SK-N-SH treated with all-trans-retinoic acid at 6 μM for 48 hours (cell line): ENCODE measurements around the gene CD207.

Experiments used
- ATAC-seq: fragments of 200-7000 bp; cut with Tn5 transposase; 3 replicates; pipeline ENCODE4 v1.9.1; 2020; ENCODE audit warnings: mild to moderate bottlenecking, moderate library complexity
- ARNTL ChIP-seq: fragments of 450-650 bp; formaldehyde crosslinking; IDR thresholded peaks from 2 replicates; pipeline ENCODE4 v1.5.0; 2020; ENCODE audit warnings: low read depth, mild to moderate bottlenecking, moderate library complexity, borderline replicate concordance
- BACH2 ChIP-seq: fragments of 250-450 bp; sonication (Bioruptor Pico); IDR thresholded peaks from 2 replicates; pipeline ENCODE4 v1.9.0; 2021; ENCODE audit warnings: mild to moderate bottlenecking, borderline replicate concordance
- CSDC2 ChIP-seq: fragments of 250-450 bp; sonication (Bioruptor Pico); IDR thresholded peaks from 2 replicates; pipeline ENCODE4 v1.5.0; 2020; ENCODE audit warnings: mild to moderate bottlenecking, moderate library complexity
- ESRRG ChIP-seq: fragments of 250-450 bp; sonication (Bioruptor Pico); IDR thresholded peaks from 2 replicates; pipeline ENCODE4 v1.6.1; 2021; ENCODE audit warnings: mild to moderate bottlenecking
- GLIS3 ChIP-seq: fragments of 250-450 bp; sonication (Bioruptor Pico); IDR thresholded peaks from 2 replicates; pipeline ENCODE4 v1.5.0; 2020; ENCODE audit warnings: mild to moderate bottlenecking, moderate library complexity
- ISL1 ChIP-seq: fragments of 250-450 bp; sonication (Bioruptor Pico); IDR thresholded peaks from 2 replicates; pipeline ENCODE4 v2.1.2; 2022; ENCODE audit warnings: mild to moderate bottlenecking, moderate library complexity
- OSR1 ChIP-seq: fragments of 250-450 bp; sonication (Bioruptor Pico); IDR thresholded peaks from 2 replicates; pipeline ENCODE4 v1.8.0; 2022; ENCODE audit warnings: moderate library complexity, mild to moderate bottlenecking, inconsistent platforms
- PPARA ChIP-seq: fragments of 250-450 bp; sonication (Bioruptor Pico); IDR thresholded peaks from 2 replicates; pipeline ENCODE4 v1.5.0; 2020; ENCODE audit warnings: mild to moderate bottlenecking, borderline replicate concordance
- RARB ChIP-seq: fragments of 250-450 bp; sonication (Bioruptor Pico); IDR thresholded peaks from 2 replicates; pipeline ENCODE4 v1.8.0; 2021; ENCODE audit warnings: mild to moderate bottlenecking, moderate library complexity
- SNAI2 ChIP-seq: fragments of 250-450 bp; sonication (Bioruptor Pico); IDR thresholded peaks from 2 replicates; pipeline ENCODE4 v1.5.0; 2020; ENCODE audit warnings: mild to moderate bottlenecking, moderate library complexity
- TCF4 ChIP-seq: fragments of 250-450 bp; sonication (Bioruptor Pico); IDR thresholded peaks from 2 replicates; pipeline ENCODE4 v1.8.0; 2021; ENCODE audit warnings: mild to moderate bottlenecking, moderate library complexity, borderline replicate concordance
- TOX ChIP-seq: fragments of 250-450 bp; sonication (Bioruptor Pico); IDR thresholded peaks from 2 replicates; pipeline ENCODE4 v1.8.0; 2021; ENCODE audit warnings: mild to moderate bottlenecking, moderate library complexity, borderline replicate concordance
- ZFP3 ChIP-seq: fragments of 250-450 bp; sonication (Bioruptor Pico); IDR thresholded peaks from 2 replicates; pipeline ENCODE4 v1.5.0; 2020; ENCODE audit warnings: mild to moderate bottlenecking, moderate library complexity
- ZFP30 ChIP-seq: fragments of 450-650 bp; formaldehyde crosslinking; IDR thresholded peaks from 2 replicates; pipeline ENCODE4 v1.5.0; 2022; ENCODE audit warnings: mild to moderate bottlenecking, moderate library complexity
- ZNF565 ChIP-seq: fragments of 450-650 bp; formaldehyde crosslinking; conservative IDR thresholded peaks from 2 replicates; pipeline ENCODE4 v1.5.0; 2020; ENCODE audit warnings: low read depth, mild to moderate bottlenecking, moderate library complexity
- ZNF70 ChIP-seq: fragments of 450-650 bp; formaldehyde crosslinking; IDR thresholded peaks from 2 replicates; pipeline ENCODE4 v1.5.0; 2020; ENCODE audit warnings: mild to moderate bottlenecking, moderate library complexity
- TF ChIP-seq, protein P1 (sequence below): fragments of 250-450 bp; sonication (Bioruptor Pico); IDR thresholded peaks from 2 replicates; pipeline ENCODE4 v1.5.1; 2021; ENCODE audit warnings: mild to moderate bottlenecking, moderate library complexity
- TF ChIP-seq, protein P2 (sequence below): fragments of 250-450 bp; sonication (Bioruptor Pico); IDR thresholded peaks from 2 replicates; pipeline ENCODE4 v1.5.1; 2020; ENCODE audit warnings: low read depth, mild to moderate bottlenecking, moderate library complexity
- TF ChIP-seq, protein P3 (sequence below): fragments of 250-450 bp; sonication (Bioruptor Pico); IDR thresholded peaks from 2 replicates; pipeline ENCODE4 v1.5.0; 2020; ENCODE audit warnings: mild to moderate bottlenecking, moderate library complexity
- TF ChIP-seq, protein P4 (sequence below): fragments of 250-450 bp; sonication (Bioruptor Pico); IDR thresholded peaks from 2 replicates; pipeline ENCODE4 v1.8.0; 2021; ENCODE audit warnings: low read depth, mild to moderate bottlenecking, moderate library complexity, borderline replicate concordance

CD207 gene

DNA sequence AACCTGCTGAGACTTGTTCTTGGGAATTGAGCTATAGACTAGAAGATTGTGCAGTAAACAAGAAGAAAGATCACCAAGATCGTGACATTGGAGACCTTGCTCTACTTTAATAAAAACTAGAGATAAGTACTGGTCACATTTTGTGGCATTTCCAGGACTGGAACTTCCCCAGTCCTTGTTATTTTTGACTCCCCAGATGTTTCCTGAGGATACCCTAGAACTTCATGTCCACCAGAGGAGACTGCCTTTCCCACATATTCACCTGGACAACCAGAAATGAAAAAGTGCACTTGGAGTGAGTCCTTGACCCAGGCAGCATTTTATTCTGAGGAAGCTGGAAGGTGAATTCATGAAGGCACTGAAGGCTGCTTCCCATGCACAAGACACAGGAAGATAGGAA is 5.7 kb downstream of the CD207 start (continued):
- TF ChIP-seq, protein P1, sequence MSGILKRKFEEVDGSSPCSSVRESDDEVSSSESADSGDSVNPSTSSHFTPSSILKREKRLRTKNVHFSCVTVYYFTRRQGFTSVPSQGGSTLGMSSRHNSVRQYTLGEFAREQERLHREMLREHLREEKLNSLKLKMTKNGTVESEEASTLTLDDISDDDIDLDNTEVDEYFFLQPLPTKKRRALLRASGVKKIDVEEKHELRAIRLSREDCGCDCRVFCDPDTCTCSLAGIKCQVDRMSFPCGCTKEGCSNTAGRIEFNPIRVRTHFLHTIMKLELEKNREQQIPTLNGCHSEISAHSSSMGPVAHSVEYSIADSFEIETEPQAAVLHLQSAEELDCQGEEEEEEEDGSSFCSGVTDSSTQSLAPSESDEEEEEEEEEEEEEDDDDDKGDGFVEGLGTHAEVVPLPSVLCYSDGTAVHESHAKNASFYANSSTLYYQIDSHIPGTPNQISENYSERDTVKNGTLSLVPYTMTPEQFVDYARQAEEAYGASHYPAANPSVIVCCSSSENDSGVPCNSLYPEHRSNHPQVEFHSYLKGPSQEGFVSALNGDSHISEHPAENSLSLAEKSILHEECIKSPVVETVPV (CRISPR knock-in tag), result no peak
- TF ChIP-seq RARB, result no peak
- TF ChIP-seq TCF4 (CRISPR knock-in tag), result no peak
- no peak for TF ChIP-seq ESRRG (CRISPR knock-in tag)
- TF ChIP-seq ARNTL (CRISPR knock-in tag), result no peak

DNA sequence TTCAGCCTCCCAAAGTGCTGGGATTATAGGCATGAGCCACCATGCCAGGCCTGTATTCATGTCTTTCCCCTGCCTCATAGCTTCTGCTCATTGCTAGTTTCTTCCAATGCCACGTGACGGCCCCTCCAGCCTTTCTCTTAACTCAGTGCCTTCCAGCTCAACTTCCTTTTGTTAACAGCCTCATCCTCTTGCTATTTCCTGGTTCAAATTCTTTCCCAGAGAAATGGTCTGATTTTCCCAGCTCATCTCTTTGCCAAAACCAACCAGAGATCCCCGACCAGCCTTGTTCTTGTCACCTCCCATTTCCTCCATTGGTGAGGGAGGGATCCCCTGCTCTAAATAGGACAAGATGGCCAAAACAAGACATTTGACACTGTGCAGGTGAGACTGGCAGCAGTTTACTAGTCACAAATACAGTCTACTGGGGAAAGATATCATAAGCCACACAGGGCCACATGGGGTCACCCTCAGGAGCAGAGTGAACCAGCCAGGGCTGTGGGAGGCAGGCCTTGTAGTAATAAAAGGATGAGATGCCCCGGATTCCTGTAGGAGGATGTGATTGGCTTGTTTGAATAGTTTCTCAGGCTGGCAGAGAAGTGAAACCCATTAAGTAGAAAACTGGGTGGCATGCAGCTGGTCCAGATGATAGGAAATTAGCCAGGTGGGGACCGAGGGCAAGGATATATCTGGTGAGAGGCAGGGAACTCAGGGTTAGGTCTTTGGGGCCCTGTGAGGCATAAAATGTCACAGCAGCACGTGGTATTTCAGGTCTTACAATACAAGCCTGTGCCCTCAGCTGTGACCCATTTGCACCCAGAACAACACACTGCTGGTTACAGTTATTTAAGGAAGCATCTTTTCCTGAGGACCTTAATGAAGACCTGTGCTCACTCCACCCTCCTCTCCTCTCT is 6.4 kb downstream of the CD207 start:
- TF ChIP-seq, protein P2, sequence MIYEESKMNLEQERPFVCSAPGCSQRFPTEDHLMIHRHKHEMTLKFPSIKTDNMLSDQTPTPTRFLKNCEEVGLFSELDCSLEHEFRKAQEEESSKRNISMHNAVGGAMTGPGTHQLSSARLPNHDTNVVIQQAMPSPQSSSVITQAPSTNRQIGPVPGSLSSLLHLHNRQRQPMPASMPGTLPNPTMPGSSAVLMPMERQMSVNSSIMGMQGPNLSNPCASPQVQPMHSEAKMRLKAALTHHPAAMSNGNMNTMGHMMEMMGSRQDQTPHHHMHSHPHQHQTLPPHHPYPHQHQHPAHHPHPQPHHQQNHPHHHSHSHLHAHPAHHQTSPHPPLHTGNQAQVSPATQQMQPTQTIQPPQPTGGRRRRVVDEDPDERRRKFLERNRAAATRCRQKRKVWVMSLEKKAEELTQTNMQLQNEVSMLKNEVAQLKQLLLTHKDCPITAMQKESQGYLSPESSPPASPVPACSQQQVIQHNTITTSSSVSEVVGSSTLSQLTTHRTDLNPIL (CRISPR knock-in tag), result no peak
- TF ChIP-seq ZFP3 (CRISPR knock-in tag), result no peak
- no peak for TF ChIP-seq CSDC2 (CRISPR knock-in tag)
- TF ChIP-seq SNAI2, result no peak
- no peak for ATAC-seq

DNA sequence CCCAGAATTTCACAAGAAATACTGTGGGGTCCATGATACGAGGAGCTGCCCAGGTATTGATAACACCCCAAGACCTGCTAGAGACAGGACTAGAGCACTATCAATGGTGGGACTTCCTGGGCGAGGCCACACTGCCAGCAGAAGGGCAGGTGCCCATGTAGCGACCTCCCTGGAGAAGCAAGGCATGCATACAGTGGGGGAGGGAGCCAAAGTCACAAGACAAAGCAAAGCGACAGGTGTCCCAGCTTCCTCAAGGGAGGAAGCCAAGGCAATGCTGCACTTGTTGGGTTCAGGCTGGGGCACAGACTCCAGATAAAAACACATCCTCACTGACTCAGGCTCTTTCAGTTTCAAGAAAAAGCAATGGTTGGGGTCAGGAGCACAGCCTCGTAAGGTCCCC is 7.5 kb downstream of the CD207 start:
- ATAC-seq, result no peak
- TF ChIP-seq BACH2 (CRISPR knock-in tag), result no peak
- no peak for TF ChIP-seq ZNF70 (CRISPR knock-in tag)
- TF ChIP-seq TCF4 (CRISPR knock-in tag), result no peak
- TF ChIP-seq TOX (CRISPR knock-in tag), result no peak

DNA sequence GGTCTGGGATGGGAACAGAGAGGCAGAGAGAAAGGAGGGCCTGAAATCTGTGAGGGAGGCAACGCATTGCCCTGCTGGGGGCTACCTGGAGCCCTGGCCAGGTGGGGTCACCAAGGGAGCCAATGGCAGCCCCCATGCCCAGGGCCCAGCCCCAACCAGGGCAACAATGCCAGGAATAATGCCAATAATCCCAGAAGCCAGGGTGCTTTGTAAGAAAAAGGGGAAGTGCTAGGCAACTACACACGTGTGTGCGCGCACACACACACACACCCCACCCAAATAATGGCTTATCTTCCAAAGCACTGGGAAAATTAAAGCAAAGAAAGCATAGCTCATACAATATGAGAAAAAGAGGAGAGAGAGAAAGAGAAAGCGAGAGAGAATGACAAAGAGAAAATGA is 8.2 kb downstream of the CD207 start:
- no peak for ATAC-seq

More for the DNA sequence above, 8.2 kb downstream of the CD207 start:
- no peak for TF ChIP-seq ISL1 (CRISPR knock-in tag)
- TF ChIP-seq, protein P3, sequence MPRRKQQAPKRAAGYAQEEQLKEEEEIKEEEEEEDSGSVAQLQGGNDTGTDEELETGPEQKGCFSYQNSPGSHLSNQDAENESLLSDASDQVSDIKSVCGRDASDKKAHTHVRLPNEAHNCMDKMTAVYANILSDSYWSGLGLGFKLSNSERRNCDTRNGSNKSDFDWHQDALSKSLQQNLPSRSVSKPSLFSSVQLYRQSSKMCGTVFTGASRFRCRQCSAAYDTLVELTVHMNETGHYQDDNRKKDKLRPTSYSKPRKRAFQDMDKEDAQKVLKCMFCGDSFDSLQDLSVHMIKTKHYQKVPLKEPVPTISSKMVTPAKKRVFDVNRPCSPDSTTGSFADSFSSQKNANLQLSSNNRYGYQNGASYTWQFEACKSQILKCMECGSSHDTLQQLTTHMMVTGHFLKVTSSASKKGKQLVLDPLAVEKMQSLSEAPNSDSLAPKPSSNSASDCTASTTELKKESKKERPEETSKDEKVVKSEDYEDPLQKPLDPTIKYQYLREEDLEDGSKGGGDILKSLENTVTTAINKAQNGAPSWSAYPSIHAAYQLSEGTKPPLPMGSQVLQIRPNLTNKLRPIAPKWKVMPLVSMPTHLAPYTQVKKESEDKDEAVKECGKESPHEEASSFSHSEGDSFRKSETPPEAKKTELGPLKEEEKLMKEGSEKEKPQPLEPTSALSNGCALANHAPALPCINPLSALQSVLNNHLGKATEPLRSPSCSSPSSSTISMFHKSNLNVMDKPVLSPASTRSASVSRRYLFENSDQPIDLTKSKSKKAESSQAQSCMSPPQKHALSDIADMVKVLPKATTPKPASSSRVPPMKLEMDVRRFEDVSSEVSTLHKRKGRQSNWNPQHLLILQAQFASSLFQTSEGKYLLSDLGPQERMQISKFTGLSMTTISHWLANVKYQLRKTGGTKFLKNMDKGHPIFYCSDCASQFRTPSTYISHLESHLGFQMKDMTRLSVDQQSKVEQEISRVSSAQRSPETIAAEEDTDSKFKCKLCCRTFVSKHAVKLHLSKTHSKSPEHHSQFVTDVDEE, result no peak
- TF ChIP-seq BACH2 (CRISPR knock-in tag), result no peak
- TF ChIP-seq PPARA (CRISPR knock-in tag), result no peak
- no peak for TF ChIP-seq ARNTL (CRISPR knock-in tag)
- TF ChIP-seq, protein P1 (CRISPR knock-in tag), result no peak
- TF ChIP-seq ZFP30, result no peak
- TF ChIP-seq SNAI2, result no peak
- no peak for TF ChIP-seq OSR1
- no peak for TF ChIP-seq ZNF565 (CRISPR knock-in tag)
- no peak for TF ChIP-seq GLIS3 (CRISPR knock-in tag)
- TF ChIP-seq, protein P4, sequence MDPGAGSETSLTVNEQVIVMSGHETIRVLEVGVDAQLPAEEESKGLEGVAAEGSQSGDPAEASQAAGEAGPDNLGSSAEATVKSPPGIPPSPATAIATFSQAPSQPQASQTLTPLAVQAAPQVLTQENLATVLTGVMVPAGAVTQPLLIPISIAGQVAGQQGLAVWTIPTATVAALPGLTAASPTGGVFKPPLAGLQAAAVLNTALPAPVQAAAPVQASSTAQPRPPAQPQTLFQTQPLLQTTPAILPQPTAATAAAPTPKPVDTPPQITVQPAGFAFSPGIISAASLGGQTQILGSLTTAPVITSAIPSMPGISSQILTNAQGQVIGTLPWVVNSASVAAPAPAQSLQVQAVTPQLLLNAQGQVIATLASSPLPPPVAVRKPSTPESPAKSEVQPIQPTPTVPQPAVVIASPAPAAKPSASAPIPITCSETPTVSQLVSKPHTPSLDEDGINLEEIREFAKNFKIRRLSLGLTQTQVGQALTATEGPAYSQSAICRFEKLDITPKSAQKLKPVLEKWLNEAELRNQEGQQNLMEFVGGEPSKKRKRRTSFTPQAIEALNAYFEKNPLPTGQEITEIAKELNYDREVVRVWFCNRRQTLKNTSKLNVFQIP (CRISPR knock-in tag), result no peak
- TF ChIP-seq RARB, result no peak
- no peak for TF ChIP-seq TCF4 (CRISPR knock-in tag)
